ENCODE results near the gene KRTAP2-3.
"Not testable (repeated sequence)": the region's sequence is repeated elsewhere in the genome, so short reads cannot be mapped to it uniquely, and the experiment has no call there.

Gene KRTAP2-3, protein sequence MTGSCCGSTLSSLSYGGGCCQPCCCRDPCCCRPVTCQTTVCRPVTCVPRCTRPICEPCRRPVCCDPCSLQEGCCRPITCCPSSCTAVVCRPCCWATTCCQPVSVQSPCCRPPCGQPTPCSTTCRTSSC
- 0 reads per million in 4 experiments for total RNA-seq

DNA sequence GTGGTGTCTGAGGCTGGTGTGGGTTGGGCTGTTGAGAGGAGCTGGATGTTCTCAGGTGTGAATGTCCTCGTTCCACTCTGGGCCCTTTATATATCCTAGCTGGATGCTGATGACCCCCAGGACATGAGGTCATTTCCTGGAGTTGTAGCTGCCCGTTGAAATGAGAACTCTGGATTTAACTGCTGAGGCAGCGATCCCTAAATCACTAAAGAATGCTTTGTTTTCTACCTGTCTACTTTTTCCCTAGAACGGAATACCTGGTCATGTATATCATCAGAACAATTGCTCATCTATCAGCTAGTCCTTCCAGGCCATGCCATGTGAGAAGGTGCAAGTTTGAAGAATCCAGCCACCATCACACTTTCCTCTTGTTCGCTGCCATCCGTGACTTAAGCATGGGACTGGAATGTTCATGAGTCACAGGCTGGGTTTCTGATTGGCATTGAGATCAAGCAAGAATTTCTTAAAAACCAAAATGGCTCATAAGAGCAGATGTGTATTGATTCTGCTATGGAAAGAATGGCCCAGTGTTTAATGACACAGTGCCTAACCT, at the start of gene KRTAP2-3:
KRTAP2-3 (minus strand) TSS at position 63 of the 553 bp plus-strand sequence. CDS start 64 bp downstream, outside the sequence.
- DNase-seq, result no peak

DNA sequence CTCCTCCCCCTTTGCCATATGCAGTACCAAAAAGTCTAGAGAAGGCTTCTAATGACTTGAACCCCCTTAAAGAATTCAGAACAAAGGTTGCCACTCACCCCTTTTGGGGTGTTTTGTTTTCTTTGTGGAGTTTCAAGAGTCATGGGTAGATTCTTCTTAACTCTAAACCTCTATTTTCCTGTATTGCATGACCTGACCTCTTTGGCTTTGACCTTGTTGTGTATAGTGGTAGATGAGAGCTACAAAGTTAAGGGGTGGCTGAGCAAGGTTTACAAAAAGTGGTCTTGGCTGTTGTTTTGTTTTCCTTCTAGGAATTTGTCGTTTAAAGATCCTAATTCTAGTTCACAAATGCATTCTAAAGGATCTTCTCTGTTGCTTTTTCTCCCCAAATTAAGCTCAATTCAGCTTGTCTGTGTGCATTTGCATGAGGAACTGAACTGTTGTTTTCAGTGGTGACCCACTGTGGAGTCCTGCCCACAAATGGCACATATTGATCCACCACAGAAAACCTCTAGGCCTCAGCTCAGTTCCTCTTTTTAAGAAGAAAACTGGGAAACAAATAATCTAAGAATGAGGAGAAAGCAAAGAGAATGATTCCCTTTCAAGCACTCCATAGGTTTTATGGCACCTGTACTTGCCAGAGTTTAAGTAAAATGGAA, 48.9 kb upstream of the KRTAP2-3 start:
- not testable (repeated sequence) for DNase-seq

DNA sequence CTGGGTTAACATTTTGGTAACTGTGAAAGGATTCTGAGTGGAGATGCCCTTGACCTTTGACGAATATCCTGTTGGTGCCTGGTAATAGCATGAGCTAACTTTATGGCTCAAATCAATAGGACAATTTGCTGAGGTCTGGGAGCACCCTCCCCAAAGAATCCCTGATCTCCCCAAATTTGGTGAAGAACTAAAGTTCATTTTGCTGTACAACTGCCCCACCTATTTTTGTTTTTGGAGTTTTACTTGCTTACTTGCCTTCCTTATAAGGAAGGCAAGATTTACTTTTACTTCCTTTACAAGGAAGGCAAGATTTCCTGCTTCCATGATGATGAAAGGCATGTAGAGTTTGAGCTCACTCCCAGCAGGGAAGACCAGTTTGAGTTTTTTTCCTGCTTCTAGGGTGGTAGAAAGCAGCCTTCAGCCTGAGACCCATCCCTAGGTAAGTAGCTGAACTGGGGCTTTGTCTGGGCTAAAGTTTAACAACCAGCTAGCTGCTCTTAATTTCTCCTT, 48.1 kb upstream of the KRTAP2-3 start:
- no peak for DNase-seq

DNA sequence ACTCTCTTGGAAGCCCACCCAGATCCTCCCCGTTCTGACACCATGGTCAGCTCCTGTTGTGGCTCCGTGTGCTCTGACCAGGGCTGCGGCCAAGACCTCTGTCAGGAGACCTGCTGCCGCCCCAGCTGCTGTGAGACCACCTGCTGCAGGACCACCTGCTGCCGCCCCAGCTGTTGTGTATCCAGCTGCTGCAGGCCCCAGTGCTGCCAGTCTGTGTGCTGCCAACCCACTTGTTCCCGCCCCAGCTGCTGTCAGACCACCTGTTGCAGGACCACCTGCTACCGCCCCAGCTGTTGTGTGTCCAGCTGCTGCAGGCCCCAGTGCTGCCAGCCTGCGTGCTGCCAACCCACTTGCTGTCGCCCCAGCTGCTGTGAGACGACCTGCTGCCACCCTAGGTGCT, 45.4 kb upstream of the KRTAP2-3 start, which contains the start of gene KRTAP4-9:
KRTAP4-9 (plus strand) TSS at position 43 of the 400 bp plus-strand sequence; CDS start at position 43, 0 bp downstream.
- not testable (repeated sequence) for DNase-seq

DNA sequence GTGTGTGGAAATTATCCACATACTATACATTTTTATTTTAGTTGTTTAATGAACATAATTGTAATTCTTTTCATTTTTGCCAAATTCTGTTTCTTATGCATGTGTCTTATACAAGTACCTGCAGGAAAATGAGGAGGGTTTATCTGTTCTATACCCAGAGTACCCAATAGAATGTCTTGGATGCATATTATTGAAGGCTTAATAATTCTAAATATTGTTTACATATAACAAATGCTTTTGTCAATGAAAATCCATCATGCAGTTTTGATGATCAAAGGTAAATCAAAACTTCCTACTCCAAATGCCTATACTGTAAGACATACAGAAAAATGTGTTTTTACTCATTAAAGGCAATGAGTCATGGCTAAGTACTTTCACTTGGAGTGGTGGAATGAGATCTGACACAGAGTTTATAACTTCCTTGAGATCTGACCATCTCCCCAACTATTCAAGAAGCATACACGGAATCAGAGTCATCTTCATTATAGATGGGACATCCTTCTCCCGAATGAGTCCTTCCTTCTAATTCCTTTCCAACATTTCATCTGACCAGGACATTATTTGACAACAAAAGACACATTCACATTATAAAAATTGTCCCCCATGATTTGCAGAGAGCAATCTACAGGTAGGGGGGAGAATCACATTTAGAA, 44.6 kb upstream of the KRTAP2-3 start:
- not testable (repeated sequence) for DNase-seq

DNA sequence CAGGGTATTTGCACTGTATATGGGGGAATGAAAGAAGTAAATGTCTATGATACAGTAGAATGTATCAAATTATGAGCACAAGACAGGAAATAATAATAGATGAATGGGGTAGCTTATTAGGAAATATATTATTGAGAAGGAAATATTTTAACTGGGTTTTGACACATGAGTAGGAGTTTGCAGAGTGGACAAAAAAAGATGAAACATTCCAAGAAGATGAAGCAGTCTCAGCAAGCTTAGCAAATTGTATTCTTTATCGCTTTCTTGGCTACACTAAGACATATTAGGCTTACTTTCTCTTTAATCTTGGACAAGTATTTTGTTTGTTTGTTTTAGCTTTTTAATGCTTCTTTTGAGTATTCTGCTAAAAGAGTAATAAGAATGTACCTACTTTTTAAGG, 44.0 kb upstream of the KRTAP2-3 start:
- no peak for DNase-seq

DNA sequence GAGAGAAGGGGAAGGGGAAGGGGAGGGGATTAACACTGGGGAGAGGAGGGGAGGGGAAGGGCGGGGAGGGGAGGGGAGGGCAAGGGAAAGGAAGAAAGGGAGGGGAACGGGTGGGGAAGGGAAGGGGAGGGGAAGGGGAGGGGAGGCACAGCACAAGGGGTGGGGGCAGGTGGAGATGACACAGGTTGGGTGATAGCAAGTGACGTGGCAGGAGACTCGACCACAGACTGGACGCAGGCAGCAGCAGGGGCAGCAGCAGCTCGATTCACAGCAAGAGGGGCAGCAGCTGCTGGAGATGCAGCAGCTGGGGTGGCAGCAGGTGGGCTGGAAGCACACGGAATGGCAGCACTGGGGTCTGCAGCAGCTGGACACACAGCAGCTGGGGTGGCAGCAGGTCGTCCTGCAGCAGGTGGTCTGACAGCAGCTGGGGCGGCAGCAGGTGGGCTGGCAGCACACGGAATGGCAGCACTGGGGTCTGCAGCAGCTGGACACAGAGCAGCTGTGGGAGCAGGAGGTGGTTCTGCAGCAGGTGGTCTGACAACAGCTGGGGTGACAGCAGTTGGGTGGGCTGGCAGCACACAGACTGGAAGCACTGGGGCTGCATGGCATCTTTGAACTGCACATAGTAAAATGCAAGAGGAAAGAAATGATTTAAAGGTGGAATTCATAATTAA, 41.8 kb upstream of the KRTAP2-3 start, which contains the start of gene KRTAP4-16:
KRTAP4-16 (minus strand) TSS at position 624 of the 674 bp plus-strand sequence; CDS start at position 624, 0 bp downstream.
- no peak for DNase-seq

DNA sequence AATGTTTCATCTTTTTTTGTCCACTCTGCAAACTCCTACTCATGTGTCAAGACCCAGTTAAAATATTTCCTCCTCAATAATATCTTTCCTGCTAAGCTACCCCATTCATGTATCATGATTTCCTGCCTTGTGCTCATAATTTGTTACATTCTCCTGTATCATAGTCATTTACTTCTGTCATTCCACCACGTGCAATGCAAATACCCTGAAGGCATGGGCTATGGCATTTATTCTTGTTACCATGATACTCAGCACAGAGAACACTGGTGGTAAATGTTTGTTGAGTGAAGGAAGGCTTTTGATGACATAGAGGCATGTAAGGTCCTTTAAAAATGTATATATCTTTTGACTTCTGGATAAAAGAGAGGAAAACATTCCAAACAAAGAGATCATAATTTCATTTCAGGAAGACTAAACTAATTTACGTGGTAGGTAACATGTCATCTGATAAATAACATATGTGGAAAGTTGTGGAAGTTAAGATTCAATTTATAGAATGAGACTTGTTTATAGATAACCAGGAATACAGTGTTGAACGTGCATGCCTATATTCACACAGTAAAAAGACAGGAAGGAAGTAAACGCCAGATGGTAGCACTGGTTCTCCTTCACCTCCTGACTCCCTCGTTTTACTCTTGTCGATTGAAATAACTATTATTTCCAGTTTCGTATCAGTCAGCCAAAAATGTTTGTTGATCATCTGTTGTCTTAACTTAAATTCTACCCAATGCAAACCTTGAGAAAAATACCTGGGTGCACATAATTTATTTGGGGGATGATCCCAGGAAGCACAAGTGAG, 40.0 kb upstream of the KRTAP2-3 start:
- DNase-seq, result not testable (repeated sequence)

DNA sequence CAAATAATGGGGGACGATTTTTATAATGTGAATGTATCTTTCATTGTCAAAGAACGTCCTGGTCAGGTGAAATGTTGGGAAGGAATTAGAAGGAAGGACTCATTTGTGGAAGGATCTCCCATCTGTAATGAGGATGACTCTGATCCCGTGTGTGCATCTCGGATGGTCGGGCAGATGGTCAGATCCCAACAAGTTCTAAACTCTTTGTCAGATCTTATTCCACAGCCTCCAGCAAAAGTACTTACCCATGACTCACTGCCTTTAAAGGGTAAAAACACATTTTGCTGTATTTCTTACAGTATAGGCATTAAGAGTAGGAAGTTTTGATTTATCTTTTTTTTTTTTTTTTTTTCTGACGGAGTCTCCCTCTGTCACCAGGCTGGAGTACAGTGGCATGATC, 38.6 kb upstream of the KRTAP2-3 start:
- no peak for DNase-seq

DNA sequence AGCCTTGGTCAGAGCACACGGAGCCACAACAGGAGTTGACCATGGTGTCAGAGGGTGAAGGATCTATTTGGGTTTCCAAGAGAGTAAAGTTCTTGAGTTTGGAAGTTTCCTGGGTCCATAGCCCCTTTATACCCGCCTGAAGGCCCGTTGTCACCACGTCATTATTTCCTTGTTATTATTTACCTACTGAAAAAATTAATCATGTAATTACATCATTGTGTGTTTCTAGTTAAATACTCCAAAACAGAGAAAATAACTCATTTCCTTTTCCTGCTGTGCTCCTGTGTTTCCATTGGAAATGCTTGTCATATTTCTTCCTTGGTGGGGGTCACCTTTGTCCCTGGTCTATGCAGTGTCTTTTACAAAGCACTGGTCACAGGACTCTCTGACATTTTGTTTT, 38.1 kb upstream of the KRTAP2-3 start, which contains the start of gene KRTAP4-8:
KRTAP4-8 (minus strand) TSS at position 101 of the 400 bp plus-strand sequence; CDS start at position 43, 58 bp downstream.
- DNase-seq, result no peak

DNA sequence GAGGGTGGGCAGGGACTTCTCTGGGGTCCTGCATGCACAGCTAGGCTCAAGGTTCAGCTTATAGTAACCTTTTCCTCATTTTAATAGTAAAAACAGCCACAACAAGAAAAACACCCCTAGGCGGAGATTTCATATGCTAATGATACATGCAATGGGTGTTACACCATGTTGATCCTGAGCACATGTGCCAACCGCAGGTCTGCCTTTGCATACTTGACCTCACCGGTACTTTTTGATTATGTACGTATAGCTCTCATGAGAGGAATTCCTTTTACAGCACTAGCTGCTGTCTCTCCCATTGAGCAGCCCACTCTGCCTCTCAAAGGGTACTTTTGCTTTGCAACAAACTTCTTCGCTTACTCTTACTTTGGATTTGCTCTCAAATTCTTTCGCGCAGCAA, 36.1 kb upstream of the KRTAP2-3 start:
- DNase-seq, result no peak

DNA sequence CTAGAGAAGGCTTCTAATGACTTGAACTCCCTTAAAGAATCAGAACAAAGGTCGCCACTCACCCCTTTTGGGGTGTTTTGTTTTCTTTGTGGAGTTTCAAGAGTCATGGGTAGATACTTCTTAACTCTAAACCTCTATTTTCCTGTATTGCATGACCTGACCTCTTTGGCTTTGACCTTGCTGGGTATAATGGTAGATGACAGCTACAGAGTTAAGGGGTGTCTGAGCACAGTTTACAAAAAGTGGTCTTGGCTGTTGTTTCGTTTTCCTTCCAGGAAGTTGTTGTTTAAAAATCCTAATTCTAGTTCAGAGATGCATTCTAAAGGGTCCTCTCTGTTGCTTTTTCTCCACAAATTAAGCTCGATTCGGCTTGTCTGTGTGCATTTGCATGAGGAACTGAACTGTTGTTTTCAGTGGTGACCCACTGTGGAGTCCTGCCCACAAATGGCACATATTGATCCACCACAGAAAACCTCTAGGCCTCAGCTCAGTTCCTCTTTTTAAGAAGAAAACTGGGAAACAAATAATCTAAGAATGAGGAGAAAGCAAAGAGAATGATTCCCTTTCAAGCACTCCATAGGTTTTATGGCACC, 28.9 kb upstream of the KRTAP2-3 start:
- DNase-seq, result not testable (repeated sequence)

DNA sequence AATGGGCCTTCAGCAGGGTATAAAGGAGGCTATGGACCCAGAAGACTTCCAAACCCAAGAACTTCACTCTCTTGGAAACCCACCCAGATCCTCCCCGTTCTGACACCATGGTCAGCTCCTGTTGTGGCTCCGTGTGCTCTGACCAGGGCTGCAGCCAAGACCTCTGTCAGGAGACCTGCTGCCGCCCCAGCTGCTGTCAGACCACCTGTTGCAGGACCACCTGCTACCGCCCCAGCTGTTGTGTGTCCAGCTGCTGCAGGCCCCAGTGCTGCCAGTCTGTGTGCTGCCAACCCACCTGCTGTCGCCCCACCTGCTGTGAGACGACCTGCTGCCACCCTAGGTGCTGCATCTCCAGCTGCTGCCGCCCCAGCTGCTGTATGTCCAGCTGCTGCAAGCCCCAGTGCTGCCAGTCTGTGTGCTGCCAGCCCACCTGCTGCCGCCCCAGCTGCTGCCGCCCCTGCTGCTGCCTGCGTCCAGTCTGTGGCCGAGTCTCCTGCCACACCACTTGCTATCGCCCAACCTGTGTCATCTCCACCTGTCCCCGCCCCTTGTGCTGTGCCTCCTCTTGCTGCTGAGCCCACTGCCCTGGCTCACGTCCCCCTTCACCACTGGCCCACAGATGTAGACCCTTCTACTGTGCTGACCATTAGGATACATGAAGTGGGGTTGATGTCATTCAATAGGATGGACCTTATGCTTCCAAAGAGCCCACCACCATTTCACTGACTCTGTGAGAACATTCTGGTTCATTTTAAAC, 24.4 kb upstream of the KRTAP2-3 start, which contains the start of gene KRTAP4-7:
KRTAP4-7 (plus strand) TSS at position 51 of the 757 bp plus-strand sequence; CDS start at position 108, 57 bp downstream.
- not testable (repeated sequence) for DNase-seq

DNA sequence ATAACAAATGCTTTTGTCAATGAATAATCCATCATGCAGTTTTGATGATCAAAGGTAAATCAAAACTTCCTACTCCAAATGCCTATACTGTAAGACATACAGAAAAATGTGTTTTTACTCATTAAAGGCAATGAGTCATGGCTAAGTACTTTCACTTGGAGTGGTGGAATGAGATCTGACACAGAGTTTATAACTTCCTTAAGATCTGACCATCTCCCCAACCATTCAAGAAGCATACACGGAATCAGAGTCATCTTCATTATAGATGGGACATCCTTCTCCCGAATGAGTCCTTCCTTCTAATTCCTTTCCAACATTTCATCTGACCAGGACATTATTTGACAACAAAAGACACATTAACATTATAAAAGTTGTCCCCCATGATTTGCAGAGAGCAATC, 23.5 kb upstream of the KRTAP2-3 start:
- not testable (repeated sequence) for DNase-seq

DNA sequence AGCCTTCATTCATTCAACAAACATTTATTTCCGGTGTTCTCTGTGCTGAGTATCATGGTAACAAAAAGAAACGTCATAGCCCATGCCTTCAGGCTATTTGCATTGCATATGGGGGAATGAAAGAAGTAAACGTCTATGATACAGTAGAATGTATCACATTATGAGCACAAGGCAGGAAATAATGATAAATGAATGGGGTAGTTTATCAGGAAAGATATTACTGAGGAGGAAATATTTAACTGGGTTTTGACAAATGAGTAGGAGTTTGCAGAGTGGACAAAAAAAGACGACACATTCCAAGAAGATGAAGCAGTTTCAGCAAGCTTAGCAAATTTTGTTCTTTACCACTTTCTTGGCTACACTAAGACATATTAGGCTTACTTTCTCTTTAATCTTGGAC, 22.7 kb upstream of the KRTAP2-3 start:
- DNase-seq, result no peak

DNA sequence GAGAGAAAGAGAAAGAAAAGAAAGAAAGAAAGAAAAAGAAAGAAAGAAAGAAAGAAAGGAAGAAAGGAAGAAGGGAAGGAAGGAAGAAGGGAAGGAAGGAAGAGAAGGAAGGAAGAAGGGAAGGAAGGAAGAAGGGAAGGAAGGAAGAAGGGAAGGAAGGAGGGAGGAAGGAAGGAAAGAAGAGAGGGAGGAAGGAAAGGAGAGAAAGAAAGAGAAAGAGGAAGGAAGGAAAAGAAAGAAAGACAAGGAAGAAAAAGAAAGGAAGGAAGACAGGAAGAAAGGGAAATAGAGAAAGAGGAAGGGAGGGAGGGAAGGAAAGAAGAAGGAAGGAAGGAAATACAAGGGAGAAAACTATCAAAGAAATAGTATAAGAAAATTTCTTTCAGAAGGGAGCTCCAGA, 16.9 kb upstream of the KRTAP2-3 start:
- no peak for DNase-seq

DNA sequence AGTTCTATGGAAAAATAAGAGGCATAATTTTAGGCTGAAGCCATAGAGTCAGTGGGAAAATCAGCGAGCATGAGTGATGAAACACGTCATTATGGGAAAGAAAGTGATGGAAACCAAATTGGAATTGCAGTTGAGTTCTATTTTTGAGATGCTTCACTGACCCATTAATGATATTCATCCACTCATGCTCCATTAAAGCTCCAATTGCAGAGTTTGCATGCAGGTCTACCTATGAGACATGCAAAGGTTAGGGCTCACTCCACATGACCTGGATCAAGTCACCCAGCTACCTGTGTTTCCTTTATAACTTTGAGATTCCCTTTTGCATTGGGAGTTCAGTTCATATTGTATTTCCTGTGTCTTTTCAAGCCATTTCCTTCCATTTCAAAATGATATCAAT, 13.8 kb upstream of the KRTAP2-3 start:
- no peak for DNase-seq

DNA sequence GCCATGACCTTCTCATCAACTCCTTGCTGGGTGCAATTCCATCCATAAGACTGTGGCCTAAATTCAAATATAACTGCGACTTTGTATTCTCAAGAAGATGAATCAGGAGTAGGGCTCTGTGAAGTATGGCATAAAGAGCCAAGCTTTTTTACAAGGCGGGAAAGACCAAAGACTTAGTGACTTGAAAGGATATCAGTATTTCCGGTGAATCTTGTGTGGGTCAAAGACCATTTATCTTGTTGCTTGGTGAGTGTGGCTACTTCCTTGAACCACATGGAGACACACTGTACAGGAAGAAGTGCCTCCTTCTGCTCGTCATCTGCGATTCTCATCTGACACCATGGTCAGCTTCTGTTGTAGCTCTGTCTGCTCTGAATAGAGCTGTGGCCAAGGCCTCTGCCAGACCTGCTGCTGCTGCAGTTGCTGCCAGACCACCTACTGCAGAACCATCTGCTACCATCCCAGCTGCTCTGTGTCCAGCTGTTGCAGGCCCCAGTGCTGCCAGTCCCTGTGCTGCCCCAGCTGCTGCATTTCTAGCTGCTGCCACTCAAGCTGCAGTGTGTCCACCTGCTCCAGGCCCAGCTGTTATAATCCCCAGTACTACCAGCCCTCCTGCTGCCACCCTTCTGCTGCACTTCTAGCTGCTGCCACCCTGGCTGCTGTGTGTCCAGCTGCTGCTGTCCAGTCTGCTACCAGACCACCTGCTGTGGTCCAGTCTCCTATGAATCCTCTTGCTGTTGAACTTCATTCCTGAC, 11.9 kb upstream of the KRTAP2-3 start:
- no peak for DNase-seq

DNA sequence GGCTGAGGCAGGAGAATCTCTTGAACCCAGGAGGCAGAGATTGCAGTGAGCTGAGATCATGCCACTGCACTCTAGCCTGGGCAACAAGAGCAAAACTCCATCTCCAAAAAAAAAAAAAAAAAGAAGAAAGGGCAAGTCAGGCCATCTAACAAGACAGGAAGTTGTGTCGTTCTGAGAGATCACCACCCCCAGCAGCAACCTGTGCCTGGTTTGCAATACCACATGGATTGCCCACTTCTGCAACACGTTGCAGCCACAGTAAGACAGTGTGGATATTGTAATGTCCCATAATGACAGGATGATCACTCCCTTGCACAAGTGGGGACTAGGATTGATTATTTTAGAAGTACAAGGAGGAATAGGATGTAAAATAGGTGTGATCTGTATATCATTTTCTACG, 9.1 kb upstream of the KRTAP2-3 start:
- DNase-seq, result no peak

DNA sequence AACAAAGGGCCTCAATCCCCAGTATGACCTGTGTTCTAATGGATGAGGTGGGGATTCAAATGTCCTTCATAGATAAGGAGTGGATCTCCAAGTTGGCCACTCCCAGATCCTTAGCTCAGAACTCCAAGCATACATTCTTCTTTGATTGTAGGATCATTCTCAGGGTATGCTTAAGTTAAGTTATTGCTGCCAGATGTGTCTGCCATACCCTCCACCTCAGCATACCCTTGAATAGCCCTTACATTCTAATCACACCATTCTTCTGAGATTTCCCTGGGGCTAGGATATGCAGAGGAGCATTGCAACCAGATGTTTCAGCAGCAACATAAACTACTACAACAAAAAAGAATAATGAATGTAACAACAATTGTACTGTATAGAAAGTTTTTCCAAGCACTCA, 7.4 kb upstream of the KRTAP2-3 start:
- DNase-seq, result no peak

Data from effector CD8-positive, alpha-beta T cell (primary cell).